Measurements from ENCODE around the gene RBM19.

Gene RBM19

GRCh38 chr12:113988976-113989375 is 22.9 kb upstream of the RBM19 start:
- no peak for DNase-seq

- no peak for DNase-seq
These were observed 21.9 kb upstream of the RBM19 start for GRCh38 chr12:113988064-113988451.

- no peak for DNase-seq
These were observed 21.3 kb upstream of the RBM19 start for GRCh38 chr12:113987261-113988063.

GRCh38 chr12:113984464-113984863 is 18.3 kb upstream of the RBM19 start:
- DNase-seq, result no peak

- no peak for DNase-seq
These were observed 17.8 kb upstream of the RBM19 start for GRCh38 chr12:113983777-113984448.

- no peak for DNase-seq
These were observed 17.1 kb upstream of the RBM19 start for GRCh38 chr12:113983265-113983664.

- DNase-seq, result no peak
These were observed 15.8 kb upstream of the RBM19 start for GRCh38 chr12:113981876-113982275.

- peak; percentile 63 for DNase-seq
These were observed 14.6 kb upstream of the RBM19 start for GRCh38 chr12:113980537-113981337.

GRCh38 chr12:113980054-113980453 is 13.9 kb upstream of the RBM19 start:
- no peak for DNase-seq

GRCh38 chr12:113978080-113978479 is 12.0 kb upstream of the RBM19 start:
- no peak for DNase-seq

- no peak for DNase-seq
These were observed 7.9 kb upstream of the RBM19 start for GRCh38 chr12:113974006-113974405.

GRCh38 chr12:113973109-113973904 is 7.2 kb upstream of the RBM19 start:
- no peak for DNase-seq

- no peak for DNase-seq
These were observed 5.3 kb upstream of the RBM19 start for GRCh38 chr12:113971392-113971791.

- DNase-seq, result no peak
These were observed 4.1 kb upstream of the RBM19 start for GRCh38 chr12:113970211-113970610.

GRCh38 chr12:113967368-113967767 is 1.2 kb upstream of the RBM19 start:
- no peak for DNase-seq

- DNase-seq, result no peak
These were observed 3.4 kb downstream of the RBM19 start for GRCh38 chr12:113962733-113963132.

GRCh38 chr12:113961921-113962710 is 4.0 kb downstream of the RBM19 start:
- peak; percentile 77 for DNase-seq

- no peak for DNase-seq
These were observed 6.1 kb downstream of the RBM19 start for GRCh38 chr12:113960030-113960429.

GRCh38 chr12:113959096-113959495 is 7.0 kb downstream of the RBM19 start:
- no peak for DNase-seq

- no peak for DNase-seq
These were observed 8.0 kb downstream of the RBM19 start for GRCh38 chr12:113958108-113958507.

GRCh38 chr12:113957627-113958026 is 8.5 kb downstream of the RBM19 start:
- no peak for DNase-seq

Measured in activated CD8-positive, alpha-beta memory T cell treated with anti-CD3 and anti-CD28 coated beads for 24 hours (primary cell).